CD4-positive, CD25-positive, alpha-beta regulatory T cell (primary cell): ENCODE data around the gene GRIK4. TPM values are rescaled to one million over a fixed set of nuclear protein-coding genes. Genes with fewer than 3 reads are reported as not detected.

Experiments
- ATAC-seq, 2 donors: fragments of 150-1000 bp; cut with Tn5 transposase; one replicate each; pipeline ENCODE4 v1.10.0; 2021; ENCODE audit warnings: low read depth in 2 of 2, moderate number of reproducible peaks in 2 of 2, moderate library complexity in 1 of 2
- DNase-seq, 3 donors: peaks; one replicate each; pipeline versions ENCODE4 v3.0.0 to v3.0.0-alpha.2; 2012 to 2022; ENCODE audit warnings: mixed read lengths in 1 of 3
- H3K27ac ChIP-seq: one replicate; pipeline ENCODE4 v1.7.0; 2013; ENCODE audit warnings: mild to moderate bottlenecking, low read length; ENCODE audit not compliant: insufficient read depth, poor library complexity, severe bottlenecking
- H3K27me3 ChIP-seq: one replicate; pipeline ENCODE4 v1.7.0; 2013; ENCODE audit warnings: low read length; ENCODE audit not compliant: control insufficient read depth, insufficient read depth
- H3K36me3 ChIP-seq: one replicate; pipeline ENCODE4 v1.7.0; 2013; ENCODE audit warnings: mild to moderate bottlenecking, low read length, moderate library complexity; ENCODE audit not compliant: control insufficient read depth, insufficient read depth
- H3K4me1 ChIP-seq: 2 replicates; pipeline ENCODE4 v1.7.0; 2013; ENCODE audit warnings: mild to moderate bottlenecking, low read length; ENCODE audit not compliant: insufficient read depth, control insufficient read depth, poor library complexity, severe bottlenecking
- H3K4me3 ChIP-seq: one replicate; pipeline ENCODE4 v1.7.0; 2013; ENCODE audit warnings: low read depth, mild to moderate bottlenecking, low read length, moderate library complexity
- H3K9me3 ChIP-seq, 2 experiments: 1 replicate in 1 of 2; 2 replicates in 1 of 2; pipeline ENCODE4 v1.7.0; 2013; ENCODE audit warnings: low read length in 2 of 2, mild to moderate bottlenecking in 1 of 2, moderate library complexity in 1 of 2; ENCODE audit not compliant: control insufficient read depth in 2 of 2
- H3K27ac Mint-ChIP-seq, 3 donors: one replicate each; pipeline ENCODE4 v1.8.0; 2020 to 2022; ENCODE audit warnings: mild to moderate bottlenecking in 3 of 3, mixed read lengths in 3 of 3, moderate library complexity in 2 of 3
- H3K27me3 Mint-ChIP-seq: one replicate; pipeline ENCODE4 v1.8.0; 2022; ENCODE audit warnings: mild to moderate bottlenecking, mixed read lengths
- H3K36me3 Mint-ChIP-seq: one replicate; pipeline ENCODE4 v1.8.0; 2020; ENCODE audit warnings: mixed read lengths
- H3K4me1 Mint-ChIP-seq, 4 donors: one replicate each; pipeline ENCODE4 v1.8.0; 2020 to 2022; ENCODE audit warnings: mixed read lengths in 4 of 4, mild to moderate bottlenecking in 1 of 4
- H3K4me3 Mint-ChIP-seq, 4 donors: one replicate each; pipeline ENCODE4 v1.8.0; 2020 to 2022; ENCODE audit warnings: mild to moderate bottlenecking in 4 of 4, mixed read lengths in 4 of 4, moderate library complexity in 3 of 4
- H3K9me3 Mint-ChIP-seq, 7 donors: one replicate each; pipeline ENCODE4 v1.8.0; 2020 to 2022; ENCODE audit warnings: mixed read lengths in 7 of 7, mild to moderate bottlenecking in 3 of 7, moderate library complexity in 2 of 7
- polyA plus RNA-seq, 4 donors: library from polyadenylated mRNA; unstranded; fragments of 300-500 nt; fragmentation: Illumina TruSeq; gene quantifications; one replicate each; pipeline ENCODE4 v1.2.3, GENCODE V29; 2021
- total RNA-seq: library from RNA; stranded (reverse); gene quantifications from one replicate; pipeline ENCODE4 v1.2.3, GENCODE V29; 2022

Gene GRIK4
- total and polyA plus RNA-seq, 5 donors from 2014 or later: not detected

DNA sequence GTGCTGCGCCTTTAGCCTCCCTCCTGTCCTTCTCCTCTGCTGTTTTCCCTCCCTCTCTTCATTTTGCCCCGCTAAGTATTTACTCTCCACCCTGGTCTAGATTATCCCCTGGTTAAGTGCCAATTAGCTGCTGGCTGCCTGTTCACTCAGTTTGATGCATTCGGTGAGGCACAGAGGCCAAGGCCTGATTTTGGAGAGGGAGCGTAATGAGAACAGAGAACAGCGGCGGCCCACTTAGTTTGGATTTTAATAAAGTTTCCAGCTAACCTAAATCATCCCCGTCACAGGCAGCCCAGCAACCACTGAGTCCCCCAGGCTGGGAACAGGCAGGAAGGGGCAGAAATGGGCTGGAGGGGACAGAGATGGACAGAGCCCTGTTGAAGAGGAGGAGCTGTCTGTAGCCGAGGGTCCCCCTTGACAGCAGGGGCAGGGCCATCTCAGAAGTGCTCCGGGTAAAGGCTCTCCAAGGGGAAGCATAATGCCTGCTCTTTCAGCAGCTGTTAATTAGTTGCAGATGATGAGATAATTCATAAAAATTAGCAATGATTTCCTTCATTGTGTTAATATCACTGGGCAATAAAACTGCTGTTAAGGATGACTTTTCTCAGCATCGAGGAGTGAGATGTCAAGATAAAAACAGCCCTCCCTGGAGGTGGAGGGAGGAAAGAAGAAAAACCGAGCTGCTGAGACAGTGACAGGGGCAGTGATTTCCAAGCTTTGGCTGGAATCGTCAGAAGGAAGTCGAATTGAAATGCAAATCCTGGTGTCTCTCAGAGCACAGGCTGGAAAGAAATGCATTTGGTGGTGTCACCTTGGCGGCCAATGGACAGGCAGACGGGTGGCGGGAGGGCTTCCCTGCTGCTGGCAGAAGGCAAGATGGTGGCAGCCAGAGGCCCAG lies 170.1 kb downstream of the GRIK4 start:
- peaks cover 0 to 3% (median 0%) of the 10 kb centered on the region in 7 donors for H3K9me3 Mint-ChIP-seq
- Histone ChIP-seq H3K27ac (no peak overlapping the region), H3K9me3 (no peaks in the 10 kb centered on the region), H3K4me3 (no peak overlapping the region), H3K27me3 (peaks cover 3% of the 10 kb centered on the region), H3K36me3 (no peaks in the 10 kb centered on the region), H3K4me1 (no peaks in the 10 kb centered on the region)
- no peak for DNase-seq
- H3K4me1 Mint-ChIP-seq: no peaks in the 10 kb centered on the region
- ATAC-seq: no peak
- H3K4me3 Mint-ChIP-seq: no peak overlapping the region
- H3K36me3 Mint-ChIP-seq: no peaks in the 10 kb centered on the region
- H3K27ac Mint-ChIP-seq: no peak overlapping the region
- peaks cover 10% of the 10 kb centered on the region for H3K27me3 Mint-ChIP-seq

DNA sequence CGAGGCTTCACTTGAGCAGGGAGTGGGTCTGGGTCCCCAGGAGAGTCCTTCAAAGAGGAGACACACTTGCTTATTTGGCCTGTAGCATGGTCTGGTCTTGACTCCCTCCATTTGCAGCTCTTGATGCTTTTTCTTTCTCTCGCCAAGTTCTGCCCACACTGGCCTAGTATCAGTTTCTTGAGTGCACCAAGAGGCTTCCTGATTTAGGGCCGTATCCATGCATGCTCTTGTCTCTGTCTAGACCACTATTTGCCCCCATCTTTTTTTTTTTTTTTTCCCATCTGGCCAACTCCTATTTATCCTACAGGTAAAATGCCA lies 170.7 kb downstream of the GRIK4 start:
- Histone ChIP-seq H3K4me3 (no peak overlapping the region), H3K36me3 (no peaks in the 10 kb centered on the region), H3K27me3 (peaks cover 3% of the 10 kb centered on the region), H3K9me3 (no peaks in the 10 kb centered on the region), H3K4me1 (no peaks in the 10 kb centered on the region), H3K27ac (no peak overlapping the region)
- DNase-seq (no peak), ATAC-seq (no peak)
- Mint-ChIP-seq H3K4me3 (no peak overlapping the region), H3K27me3 (peaks cover 10% of the 10 kb centered on the region), H3K9me3 (peaks cover 0 to 3% (median 0%) of the 10 kb centered on the region in 7 donors), H3K36me3 (no peaks in the 10 kb centered on the region), H3K4me1 (no peaks in the 10 kb centered on the region), H3K27ac (no peak overlapping the region)

DNA sequence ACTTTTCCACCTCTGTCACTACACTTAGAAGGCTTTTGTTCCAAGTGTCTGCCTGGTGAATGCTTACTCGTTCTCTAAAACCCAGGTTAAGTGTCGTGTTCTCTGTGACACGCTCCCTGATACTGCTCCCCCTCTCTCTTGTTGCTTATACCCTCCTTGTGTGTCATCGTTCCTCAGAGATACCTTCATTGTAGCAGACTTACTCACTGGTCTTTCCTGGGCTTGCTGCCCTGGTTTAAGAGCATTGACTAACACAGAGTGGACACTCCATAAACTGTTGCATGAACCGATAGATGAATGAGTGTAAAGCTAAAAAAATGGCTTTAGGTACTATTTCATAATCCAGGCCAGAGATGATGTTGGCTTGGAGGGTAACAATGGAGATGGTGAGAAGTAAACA lies 171.3 kb downstream of the GRIK4 start:
- DNase-seq (no peak), ATAC-seq (no peak)
- Histone ChIP-seq H3K4me3 (no peak overlapping the region), H3K27me3 (peaks cover 3% of the 10 kb centered on the region), H3K27ac (no peak overlapping the region), H3K36me3 (no peaks in the 10 kb centered on the region), H3K9me3 (no peaks in the 10 kb centered on the region), H3K4me1 (no peaks in the 10 kb centered on the region)
- Mint-ChIP-seq H3K4me3 (no peak overlapping the region), H3K36me3 (no peaks in the 10 kb centered on the region), H3K27me3 (peaks cover 11% of the 10 kb centered on the region), H3K9me3 (peaks cover 0 to 3% (median 0%) of the 10 kb centered on the region in 7 donors), H3K27ac (no peak overlapping the region), H3K4me1 (no peaks in the 10 kb centered on the region)

DNA sequence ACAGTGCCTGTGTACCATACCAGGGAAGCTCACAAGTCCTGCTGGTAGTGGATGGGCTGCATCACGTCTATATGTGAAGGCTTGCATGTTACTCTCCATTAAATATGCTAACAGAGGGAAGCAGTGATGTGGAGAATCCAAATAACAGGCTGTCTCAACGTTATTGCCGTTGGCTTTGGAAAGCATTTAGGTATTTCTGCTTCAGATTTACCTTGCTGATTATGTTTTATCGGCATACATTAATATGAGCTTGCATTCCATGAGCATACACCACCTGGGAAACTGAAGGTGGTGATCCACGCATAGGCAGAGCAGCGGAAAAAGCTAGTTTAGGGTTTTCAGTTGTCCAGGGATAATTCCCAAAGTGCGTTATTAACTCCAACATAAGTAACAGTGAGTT lies 175.0 kb downstream of the GRIK4 start:
- H3K9me3 Mint-ChIP-seq: peaks cover 0 to 4% (median 0%) of the 10 kb centered on the region in 7 donors
- H3K4me3 Mint-ChIP-seq: no peak overlapping the region
- no peaks in the 10 kb centered on the region for H3K36me3 Mint-ChIP-seq

DNA sequence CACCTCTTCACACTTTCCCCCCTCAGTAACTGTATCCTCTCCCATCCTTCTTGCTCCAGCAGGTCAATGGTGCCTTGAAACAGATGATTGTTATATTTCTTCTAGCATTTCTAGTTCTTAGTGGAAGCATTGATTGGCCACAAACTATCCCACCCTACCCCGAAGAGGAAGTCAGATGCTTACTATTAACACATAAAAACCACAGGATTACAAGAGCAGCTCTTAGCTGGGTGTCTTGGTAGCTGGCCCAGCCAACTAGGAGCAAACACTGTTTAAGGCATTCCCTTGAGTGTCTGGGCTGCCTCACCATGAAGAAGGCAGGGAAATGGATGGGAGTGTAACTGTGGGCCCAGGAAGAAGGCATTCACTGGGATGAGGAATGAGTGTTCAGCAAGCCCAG lies 176.6 kb downstream of the GRIK4 start:
- no peak for ATAC-seq

More for the DNA sequence above, 175.0 kb downstream of the GRIK4 start:
- ATAC-seq (no peak), DNase-seq (no peak)
- Mint-ChIP-seq H3K27me3 (peaks cover 15% of the 10 kb centered on the region), H3K27ac (no peak overlapping the region), H3K4me1 (no peaks in the 10 kb centered on the region)
- Histone ChIP-seq H3K36me3 (no peaks in the 10 kb centered on the region), H3K9me3 (no peaks in the 10 kb centered on the region), H3K27ac (no peak overlapping the region), H3K27me3 (peaks cover 5% of the 10 kb centered on the region), H3K4me1 (no peaks in the 10 kb centered on the region), H3K4me3 (no peak overlapping the region)

DNA sequence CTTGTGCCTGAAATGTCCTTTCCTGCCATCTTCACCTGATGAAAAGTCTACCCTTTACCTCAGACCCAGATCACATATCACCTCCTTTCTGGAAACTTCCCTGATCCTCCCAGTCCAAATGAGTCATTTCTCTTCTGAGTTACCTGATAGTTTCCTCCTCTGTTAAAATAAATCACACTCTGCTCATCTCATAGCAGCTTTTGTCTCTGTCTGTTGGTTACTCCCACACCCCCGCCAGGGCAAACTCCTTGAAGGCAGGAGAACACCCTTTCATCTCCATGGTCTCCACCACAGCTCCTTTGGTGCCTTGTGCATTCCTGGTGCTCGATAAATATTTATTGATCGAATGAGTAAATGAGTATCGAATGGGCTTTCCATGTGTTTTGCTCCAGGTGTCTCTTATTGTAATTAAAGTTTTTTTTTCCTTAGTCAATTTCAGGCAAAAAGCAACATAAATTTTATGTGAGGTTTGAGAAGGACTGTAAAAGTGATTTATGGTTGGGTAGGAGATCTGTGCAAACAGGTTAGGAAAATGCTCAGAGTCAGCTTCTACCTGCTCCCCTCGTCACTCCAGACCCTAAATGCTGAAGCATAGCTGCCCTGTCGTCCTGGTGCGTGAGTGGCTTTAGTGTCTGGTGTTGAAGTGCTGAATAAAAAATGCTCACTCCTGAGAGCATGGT lies 178.2 kb downstream of the GRIK4 start:
- Histone ChIP-seq H3K4me3 (no peak overlapping the region), H3K36me3 (no peaks in the 10 kb centered on the region), H3K27me3 (peaks cover 2% of the 10 kb centered on the region), H3K4me1 (no peaks in the 10 kb centered on the region), H3K27ac (no peak overlapping the region), H3K9me3 (no peaks in the 10 kb centered on the region)
- DNase-seq (no peak), ATAC-seq (no peak)
- no peaks in the 10 kb centered on the region for H3K4me1 Mint-ChIP-seq
- H3K9me3 Mint-ChIP-seq: peaks cover 0 to 4% (median 0%) of the 10 kb centered on the region in 7 donors
- no peak overlapping the region for H3K27ac Mint-ChIP-seq
- H3K4me3 Mint-ChIP-seq: no peak overlapping the region
- H3K27me3 Mint-ChIP-seq: peaks cover 11% of the 10 kb centered on the region
- H3K36me3 Mint-ChIP-seq: no peaks in the 10 kb centered on the region

More for the DNA sequence above, 176.6 kb downstream of the GRIK4 start:
- Mint-ChIP-seq H3K4me1 (no peaks in the 10 kb centered on the region), H3K27ac (no peak overlapping the region), H3K36me3 (no peaks in the 10 kb centered on the region), H3K27me3 (peaks cover 11% of the 10 kb centered on the region), H3K4me3 (no peak overlapping the region), H3K9me3 (peaks cover 0 to 4% (median 0%) of the 10 kb centered on the region in 7 donors)
- Histone ChIP-seq H3K4me3 (no peak overlapping the region), H3K4me1 (no peaks in the 10 kb centered on the region), H3K36me3 (no peaks in the 10 kb centered on the region), H3K27me3 (peaks cover 4% of the 10 kb centered on the region), H3K9me3 (no peaks in the 10 kb centered on the region), H3K27ac (no peak overlapping the region)
- no peak for DNase-seq

DNA sequence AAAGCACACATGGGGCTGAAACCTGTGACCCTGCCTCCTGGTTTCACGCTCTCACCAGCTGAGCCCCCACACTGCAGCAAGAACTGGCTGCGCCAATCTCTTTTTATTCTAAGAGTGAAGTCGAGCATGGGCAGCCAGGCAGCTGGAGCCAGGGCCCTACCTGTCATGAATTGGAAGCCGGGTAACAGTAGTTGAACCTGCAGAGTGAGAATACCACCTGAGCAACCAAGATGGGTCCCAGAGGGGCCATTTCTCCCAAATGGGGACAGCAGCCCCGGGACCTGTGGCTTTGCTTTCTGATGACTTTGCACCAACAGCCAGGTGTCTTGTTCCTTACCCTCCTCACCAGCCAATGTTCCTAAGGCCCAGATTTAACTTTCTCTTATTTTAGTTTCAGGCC lies 178.9 kb downstream of the GRIK4 start:
- Mint-ChIP-seq H3K36me3 (no peaks in the 10 kb centered on the region), H3K27ac (no peak overlapping the region), H3K27me3 (peaks cover 6% of the 10 kb centered on the region), H3K9me3 (peaks cover 0 to 4% (median 0%) of the 10 kb centered on the region in 7 donors), H3K4me3 (no peak overlapping the region), H3K4me1 (no peaks in the 10 kb centered on the region)
- Histone ChIP-seq H3K4me1 (no peaks in the 10 kb centered on the region), H3K27ac (no peak overlapping the region), H3K27me3 (peaks cover 2% of the 10 kb centered on the region), H3K36me3 (no peaks in the 10 kb centered on the region), H3K4me3 (no peak overlapping the region), H3K9me3 (no peaks in the 10 kb centered on the region)
- DNase-seq (no peak), ATAC-seq (no peak)
